HTR-8/SVneo (cell line): Measurements from ENCODE around the gene AOPEP.

Experiments
- DNase-seq: peaks from one replicate; pipeline ENCODE4 v3.0.0; 2011; ENCODE audit warnings: low spot score, mixed read lengths; ENCODE audit not compliant: insufficient read length
- FAIRE-seq: peaks from 2 replicates; lab custom pipeline; 2011; peaks lifted over from hg19 to GRCh38; lab: Jason Lieb, UNC

The AOPEP gene

DNA sequence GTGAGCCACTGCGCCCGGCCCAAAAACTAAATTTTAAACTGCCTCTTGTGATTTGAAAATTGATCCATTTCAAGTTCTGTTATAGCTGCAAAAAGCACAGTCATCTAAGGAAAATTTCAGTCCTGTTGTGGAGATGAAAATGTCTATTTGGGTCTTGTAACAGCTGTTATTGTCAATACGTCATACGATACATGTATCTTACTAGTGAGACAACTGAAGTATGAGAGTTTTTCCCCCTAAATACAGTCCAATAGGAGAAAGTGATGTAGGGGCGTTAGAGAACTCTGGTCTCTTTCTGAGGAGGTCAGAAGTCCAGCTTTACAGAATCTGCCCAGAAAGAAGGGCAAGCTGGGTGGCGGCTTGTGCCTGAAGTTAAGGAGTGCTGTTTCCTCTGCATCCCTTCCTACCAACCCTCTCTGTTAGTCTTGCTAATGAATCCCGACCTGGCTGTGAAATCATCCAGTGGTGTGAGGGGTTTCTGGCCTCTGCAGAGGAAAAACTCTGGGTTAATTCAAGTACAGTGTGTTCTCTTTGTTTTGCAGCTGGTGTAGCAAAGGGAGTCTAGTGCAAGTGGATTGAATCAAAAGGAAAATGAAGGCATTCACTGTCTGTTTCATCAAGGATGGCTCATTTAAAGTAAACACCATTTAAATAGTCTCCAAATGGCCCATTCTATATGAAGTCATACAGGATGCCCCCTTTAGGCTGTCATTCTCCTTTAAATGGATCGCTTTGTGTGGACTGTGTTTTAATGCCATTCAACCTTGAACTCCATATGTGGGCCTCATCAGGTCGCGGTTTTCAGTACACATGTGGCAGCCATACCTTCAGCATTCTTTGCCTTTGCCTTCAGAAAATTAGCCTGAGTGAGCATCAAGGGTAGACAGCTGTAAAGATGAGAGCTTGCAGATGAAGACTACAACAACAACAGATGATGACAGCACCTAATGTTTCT lies 59.0 kb downstream of the AOPEP start:
- no peak for FAIRE-seq
- DNase-seq = no peak

DNA sequence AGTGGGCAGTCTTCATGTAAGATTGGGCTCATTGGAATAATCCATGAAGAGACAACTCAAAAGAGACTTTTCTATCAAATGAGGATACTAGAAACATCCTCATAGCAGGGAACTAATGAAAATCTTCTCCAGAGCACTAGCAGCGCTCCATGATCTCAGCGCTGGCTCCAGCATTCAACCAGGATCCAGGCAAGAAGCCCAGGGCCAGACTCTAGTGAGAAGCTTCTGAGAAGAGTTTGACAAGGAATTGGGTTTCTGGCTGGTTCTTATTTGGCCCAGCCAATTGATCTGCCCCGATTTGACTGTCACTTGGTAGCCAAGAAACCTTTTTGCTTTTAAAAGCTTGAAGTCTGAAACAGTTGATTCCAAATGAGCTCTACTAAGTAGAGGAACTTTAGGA lies 60.1 kb downstream of the AOPEP start:
- FAIRE-seq (no peak), DNase-seq (no peak)

DNA sequence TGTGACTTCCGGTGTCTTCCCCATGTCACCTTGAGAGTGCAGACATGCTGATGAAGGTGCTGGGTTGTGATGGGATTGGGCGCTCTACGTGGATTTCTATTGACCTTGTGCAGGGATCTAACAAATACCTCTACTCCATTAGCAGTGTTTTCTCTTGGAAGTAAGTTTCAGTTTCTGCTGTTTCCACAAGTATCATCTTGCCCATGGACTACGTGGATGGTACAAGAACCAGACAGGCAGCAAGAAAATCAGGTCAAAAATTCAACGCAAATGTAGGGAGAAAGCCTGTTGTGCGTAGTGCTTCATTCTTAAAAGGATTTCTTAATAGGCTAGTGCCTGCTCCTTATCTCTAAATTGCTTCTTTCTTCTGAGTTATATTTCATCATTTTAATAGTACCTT lies 60.8 kb downstream of the AOPEP start:
- DNase-seq = no peak
- FAIRE-seq = no peak

DNA sequence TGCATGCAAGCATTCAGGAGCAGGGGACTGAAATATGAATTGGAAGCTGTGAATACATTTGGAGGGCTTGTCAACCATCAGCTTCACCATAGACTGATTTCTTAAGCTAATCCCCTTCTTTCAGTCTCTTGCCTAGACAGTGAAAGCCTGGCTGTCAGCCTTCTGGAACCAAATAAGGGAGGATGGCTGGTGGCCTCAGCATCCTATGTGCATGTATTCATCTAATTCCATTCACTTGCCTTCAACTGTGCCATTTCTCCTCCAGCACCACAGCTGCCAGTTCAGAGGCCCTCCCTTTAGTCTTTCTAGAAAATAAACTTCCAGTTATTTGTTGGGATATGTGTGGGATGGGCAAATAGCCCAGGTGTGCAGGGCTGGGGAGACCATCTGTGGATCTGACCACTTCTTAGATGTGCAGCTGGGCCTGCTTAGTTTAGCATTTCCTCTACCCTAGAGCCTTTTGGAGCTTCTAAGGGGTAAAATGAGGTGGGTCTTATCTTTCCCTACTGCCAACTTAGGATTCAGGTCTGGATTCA lies 62.1 kb downstream of the AOPEP start:
- FAIRE-seq = no peak
- no peak for DNase-seq

DNA sequence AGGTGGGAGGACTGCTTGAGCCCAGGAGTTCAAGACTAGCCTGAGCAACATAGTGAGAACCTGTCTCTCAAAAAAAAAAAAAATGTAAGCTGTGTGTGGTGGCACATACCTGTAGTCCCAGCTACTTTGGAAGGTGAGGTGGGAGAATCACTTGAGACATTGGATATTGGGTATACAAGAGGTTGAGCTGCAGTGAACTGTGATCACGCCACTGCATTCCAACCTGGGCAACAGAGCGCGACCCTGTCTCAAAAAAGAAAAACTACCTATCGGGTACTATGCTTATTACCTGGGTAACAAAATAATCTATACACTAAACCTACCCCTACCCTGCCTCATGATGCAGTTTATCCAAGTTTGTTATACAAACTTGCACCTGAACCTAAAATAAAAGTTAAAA lies 64.9 kb downstream of the AOPEP start:
- DNase-seq (no peak), FAIRE-seq (no peak)

DNA sequence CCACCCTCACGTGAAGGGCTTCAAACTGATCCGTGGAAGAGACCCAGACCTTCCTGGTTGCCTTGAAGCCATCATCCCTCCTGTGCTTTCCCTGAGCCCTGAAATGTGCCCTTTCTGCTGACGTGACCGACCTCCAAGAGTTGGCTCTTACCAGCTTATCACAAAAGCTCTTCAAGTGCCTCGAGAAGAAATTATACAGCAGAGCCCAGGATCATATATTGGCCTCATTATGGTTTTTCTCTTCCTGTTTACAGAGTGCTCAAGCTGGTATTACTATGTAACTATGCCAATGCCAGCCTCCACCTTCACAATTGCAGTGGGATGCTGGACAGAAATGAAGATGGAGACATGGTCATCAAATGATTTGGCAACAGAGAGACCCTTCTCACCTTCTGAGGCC lies 66.0 kb downstream of the AOPEP start:
- no peak for FAIRE-seq
- no peak for DNase-seq

DNA sequence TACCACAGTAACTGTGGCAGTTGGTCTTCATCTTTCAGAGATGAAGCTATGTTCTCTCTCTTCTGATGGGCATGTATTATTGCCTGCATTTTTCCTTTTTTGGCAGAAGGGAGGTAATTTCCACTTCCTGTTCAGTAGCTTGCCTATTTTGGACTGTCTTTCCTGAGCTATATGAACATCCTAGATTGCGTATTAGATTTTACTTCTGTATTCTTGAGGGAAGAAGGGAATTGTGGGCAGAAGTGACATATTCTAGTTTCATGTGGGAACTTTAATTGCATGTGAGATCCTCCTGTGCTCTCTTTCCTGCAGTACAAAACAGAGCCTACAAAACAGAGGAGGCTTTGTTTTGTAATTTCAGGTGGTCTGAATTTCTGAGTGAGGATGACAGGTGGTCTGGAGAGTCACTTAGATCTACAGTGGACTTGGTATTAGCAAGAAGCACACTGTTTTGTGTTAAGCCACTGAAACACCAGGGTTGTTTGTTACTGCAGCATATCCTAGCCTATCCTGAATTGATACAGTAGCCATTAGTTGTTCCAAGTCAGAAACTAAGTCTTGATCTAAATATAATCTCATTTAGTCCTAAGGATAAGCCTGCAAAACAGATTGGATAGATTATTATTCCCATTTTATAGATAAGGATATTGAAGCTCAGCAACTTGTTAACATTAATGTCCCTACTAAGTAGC lies 68.1 kb downstream of the AOPEP start:
- no peak for DNase-seq
- FAIRE-seq = no peak

DNA sequence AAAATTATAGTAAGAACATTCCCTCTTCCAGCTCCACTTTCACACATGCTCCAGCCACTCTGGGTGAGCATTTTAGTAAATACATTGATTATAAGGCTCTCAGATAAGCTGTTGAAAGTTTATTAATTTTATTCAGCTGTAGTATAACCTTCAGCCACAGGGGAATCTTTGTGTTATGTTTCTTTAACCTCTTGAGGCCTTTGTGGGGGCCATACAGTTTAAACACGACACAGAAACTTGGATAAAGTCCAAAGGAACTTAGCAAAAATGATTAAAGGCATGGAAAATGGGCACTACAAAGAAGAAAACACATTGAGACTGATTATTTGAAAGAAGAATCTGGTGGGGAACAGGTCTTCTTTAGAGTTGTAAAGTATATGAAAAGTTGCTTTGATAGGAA lies 70.2 kb downstream of the AOPEP start:
- DNase-seq = no peak
- FAIRE-seq = no peak

DNA sequence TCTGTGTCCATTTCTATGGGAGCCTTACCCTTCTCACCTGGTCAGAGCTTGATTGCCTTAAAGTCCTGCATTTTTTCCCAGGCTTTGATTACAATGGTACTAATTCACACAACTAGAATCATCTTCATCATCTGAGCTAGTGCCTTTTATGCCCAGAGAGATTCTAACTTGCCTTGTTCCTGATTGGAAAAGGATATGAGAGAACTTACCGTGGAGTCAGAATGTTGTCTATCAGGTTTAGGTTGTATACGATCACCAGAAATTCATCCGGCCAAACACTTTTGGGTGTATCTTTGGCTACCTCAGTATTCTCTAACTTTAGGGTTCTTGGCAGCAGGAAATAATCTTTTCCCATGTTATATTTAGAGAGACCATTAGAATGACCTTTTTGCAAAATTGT lies 71.7 kb downstream of the AOPEP start:
- FAIRE-seq = no peak
- DNase-seq = no peak

DNA sequence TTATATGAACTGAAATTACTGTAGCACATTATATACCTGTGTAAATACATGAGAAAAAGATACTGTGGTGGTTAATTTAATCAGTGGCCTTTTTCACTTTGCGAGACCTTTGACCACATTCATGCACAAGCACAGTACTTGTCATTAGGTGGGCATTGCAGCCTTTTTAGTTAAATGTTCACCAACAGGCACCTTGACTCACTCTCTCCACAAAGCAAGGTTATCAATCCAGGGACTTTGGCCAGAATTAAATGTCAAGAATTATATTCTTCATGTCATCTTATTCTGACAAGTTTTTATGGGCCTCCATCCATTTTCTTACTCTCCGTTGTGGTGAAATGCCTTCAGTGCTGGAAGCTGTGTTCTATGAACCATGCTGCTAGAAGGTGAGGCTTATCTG lies 72.2 kb downstream of the AOPEP start:
- FAIRE-seq (no peak), DNase-seq (no peak)

DNA sequence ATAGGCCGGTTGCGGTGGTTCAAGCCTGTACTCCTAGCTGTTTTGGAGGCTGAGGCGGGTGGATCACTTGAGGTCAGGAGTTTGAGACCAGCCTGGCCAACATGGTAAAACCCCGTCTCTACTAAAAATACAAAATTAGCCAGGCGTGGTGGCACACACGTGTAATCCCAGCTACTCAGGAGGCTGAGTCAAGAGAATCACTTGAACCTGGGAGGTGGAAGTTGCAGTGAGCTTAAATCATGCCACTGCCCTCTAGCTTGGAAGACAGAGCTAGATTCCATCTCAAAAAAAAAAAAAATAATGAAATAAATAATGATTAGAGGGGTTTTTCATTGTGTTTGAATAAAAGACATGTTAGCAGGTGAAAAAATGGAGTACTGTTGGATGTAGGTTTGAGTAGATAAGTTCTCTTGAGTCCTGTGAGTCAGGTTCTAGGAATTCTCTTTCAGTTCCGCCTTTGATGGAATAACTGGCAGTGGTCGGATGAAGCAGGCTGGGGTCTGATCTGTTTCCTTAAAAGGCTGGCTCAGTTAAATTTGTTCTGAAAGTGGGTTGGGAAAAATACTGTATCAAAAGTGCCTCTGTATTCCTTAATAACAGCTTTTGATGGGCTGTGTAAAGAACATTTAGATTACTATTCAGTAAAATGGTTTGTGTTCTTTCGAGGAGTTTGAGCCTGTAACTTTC lies 73.2 kb downstream of the AOPEP start:
- DNase-seq = peak; percentile 34

DNA sequence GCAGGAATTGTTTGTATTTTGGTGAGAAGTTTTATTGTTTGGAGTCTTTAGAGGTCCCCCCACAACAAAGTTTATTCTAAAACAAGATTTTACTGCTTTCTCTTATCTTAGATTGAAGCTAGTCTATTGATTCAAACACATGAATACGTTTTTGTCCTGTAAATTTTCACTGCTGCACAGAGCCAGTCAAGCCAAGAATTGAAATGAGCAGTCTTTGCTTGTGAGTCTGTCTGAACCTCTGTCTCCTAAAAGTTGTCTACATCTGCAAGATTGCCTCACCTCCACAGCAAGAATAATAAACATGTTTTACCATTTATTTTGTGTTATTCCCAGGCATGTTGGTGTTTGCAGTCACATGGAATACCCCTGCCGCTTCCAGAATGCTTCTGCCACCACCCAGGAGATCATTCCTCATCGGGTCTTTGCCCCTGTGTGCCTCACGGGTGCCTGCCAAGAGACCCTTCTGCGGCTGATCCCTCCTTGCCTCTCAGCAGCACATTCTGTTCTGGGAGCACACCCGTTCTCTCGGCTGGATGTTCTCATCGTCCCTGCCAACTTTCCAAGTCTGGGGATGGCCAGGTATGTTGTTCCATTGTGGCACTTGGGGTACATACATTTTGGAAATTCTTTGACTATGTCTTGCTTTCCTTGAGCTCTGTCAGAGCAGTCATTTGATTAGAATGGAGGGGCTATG lies 74.1 kb downstream of the AOPEP start:
- DNase-seq = no peak
- no peak for FAIRE-seq

More for the DNA sequence above, 73.2 kb downstream of the AOPEP start:
- no peak for FAIRE-seq

DNA sequence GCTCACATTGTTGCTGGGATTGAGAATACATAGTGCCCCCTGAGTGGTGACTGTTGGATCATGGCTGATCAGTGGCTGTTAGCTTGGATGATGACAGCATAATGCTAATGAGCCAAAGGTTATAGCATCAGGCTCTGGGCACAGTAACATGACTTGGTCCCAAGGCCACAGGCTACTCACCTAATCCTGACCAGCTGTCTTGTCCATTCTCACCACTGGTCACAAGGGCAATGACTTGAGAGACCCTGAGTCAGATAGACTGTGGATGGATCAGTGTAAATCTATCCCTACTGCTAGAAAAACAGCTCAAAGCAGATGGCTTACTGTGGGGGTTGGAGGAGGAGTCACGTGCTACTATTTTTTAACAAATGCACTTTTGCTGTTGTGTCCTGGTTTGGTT lies 74.7 kb downstream of the AOPEP start:
- DNase-seq (no peak), FAIRE-seq (no peak)

DNA sequence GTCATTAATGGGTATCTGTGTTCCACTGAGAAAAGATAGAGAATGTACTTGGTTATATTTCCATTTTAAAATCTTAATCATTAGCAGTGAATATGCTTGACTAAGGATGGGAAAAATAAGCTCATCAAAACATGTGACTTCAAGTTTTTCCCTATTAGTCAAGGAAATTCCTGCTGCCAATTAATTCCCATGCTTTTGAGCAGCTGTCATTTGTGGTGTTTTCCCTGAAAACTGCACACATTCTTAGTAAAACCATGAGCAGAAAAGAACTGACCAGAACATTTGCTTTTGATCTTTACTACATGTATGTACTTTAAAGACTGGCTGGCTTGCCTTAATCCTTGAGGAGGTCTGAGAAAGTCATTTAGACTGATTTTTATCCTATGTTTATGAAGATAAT lies 75.2 kb downstream of the AOPEP start:
- no peak for DNase-seq
- FAIRE-seq = no peak

DNA sequence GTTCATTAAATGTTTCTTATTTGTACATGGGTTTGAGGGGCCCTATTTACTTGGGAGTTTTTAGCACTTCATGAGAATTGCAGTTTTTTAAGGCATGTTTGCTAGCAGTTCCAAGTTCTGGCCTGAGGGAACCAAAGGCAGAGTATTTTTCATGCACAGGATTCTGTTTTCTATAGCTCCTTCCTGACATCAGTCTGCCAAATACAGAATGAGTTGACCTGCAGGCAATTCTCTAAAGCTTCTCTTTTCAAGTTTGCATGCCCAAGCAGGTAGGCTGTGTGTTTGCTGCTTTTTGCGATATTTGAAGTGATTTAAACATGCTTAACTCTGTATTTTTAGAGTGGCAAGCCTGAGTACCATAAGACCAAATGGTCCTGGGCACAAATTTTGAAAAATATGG lies 75.8 kb downstream of the AOPEP start:
- DNase-seq = no peak
- FAIRE-seq = no peak

DNA sequence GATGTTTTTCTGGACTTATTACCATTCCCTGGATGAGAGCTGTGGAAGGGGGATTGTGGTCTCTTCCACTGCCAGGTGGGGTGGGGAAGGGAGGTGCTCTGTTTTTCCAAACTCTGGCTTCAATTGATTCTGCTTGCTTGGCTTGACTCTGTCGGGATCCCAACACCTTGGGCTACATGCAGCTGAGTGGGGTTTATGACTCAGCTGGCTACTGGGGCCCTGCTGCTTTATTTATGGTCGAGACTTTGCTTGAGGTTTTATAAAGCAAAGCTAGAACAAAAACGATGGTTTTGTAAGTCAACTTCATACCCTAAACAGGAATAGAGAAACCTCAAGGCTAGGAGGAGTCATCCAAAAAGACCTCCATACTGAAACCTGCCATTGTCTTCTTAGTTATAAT lies 76.3 kb downstream of the AOPEP start:
- no peak for FAIRE-seq

DNA sequence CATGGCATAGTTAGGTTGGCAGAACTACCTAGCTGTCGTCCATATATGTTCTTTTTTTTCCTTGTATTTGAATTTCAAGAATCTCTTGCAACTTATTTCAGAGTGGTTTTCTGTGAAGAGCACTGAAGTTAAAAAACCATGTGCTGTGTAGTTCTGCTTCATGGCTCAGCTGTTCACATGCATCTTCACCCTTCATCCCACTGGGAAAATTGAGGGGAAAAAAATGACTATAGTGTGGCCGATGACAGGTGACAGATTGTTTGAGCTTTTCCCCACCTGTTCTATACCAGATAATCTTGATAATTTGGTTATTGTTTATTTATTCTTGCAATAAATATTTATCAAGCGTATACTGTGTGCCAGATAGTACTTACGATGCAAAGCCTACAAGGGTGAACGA lies 77.8 kb downstream of the AOPEP start:
- DNase-seq (no peak), FAIRE-seq (no peak)

More for the DNA sequence above, 76.3 kb downstream of the AOPEP start:
- DNase-seq = no peak

DNA sequence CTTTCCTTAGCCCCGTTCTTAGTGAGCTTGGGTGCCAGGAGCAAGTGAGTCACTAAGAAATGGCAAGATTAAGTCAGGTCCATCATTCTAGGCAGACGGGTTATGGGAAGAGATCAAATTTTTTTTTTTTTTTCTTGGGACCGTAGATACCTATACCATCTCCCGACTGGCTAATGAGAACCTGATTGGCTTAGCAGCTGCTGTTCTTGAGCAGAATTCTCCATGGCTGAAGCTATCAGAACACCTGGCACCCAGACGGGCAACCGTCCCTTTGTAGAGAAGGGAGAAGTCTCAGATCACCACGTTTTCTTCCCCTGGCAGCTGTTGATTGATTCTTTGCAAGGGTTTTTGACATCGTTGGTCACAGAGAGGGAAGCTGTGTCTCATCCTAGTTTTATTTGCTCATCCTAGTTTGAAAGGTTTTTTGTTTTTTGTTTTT lies 78.6 kb downstream of the AOPEP start:
- DNase-seq (no peak), FAIRE-seq (no peak)

DNA sequence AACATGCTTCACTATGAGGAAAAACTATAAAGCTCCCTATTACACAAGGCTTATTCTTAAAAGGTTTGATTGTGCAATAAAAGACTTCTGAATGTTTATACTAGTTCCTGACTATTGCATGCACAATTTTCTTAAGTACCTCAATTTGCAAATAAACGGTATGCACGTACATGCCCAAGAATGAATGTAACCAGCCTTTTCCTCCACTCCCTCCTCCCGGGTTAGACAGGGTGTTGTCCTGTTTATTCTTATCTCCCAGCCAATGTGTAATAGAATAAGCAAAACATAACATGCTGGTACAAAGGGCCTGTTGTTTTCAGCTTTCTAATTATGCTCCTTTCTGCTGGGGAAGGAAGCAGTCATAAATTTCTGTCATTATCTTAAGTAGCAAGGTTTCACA lies 79.1 kb downstream of the AOPEP start:
- DNase-seq = peak; percentile 29
- no peak for FAIRE-seq

DNA sequence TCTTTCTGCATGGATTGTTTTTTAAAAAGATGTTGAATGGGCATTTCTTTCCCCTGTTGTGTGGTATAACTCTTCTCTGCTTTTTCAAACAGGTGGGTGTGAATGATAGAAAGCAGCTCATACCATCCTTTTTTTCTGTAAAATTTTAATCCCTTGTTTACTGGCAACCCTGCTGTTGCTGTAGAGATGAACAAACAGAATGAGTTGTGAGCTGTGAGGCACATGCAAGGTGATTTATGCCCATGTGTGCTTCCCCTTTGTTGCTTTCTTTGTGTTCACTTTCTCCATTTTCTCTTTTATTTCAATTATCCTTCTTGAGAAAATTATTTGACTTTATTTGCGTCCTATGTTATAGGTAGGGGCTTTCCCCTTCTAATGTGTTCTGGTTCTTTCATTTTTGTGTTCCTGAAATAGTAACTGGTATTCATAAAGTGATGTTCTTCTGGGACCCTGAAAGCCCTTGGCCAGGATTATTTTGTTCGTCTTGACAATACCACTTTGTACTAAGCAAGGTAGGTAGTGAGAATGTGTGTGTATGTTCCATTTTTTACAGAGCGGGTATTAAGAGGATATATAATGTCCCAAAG lies 79.9 kb downstream of the AOPEP start:
- DNase-seq (no peak), FAIRE-seq (no peak)
